Fibroblast of villous mesenchyme (primary cell): ENCODE data around the gene DDX47. TPM values are rescaled to one million over a fixed set of nuclear protein-coding genes. Genes with fewer than 3 reads are reported as not detected.

ENCODE experiments used
- DNase-seq: peaks from one replicate; pipeline ENCODE4 v3.0.0-alpha.2; 2010; ENCODE audit warnings: low read depth
- H3K4me3 ChIP-seq: 2 replicates; pipeline ENCODE4 v1.5.1; 2011; ENCODE audit warnings: low read depth, mild to moderate bottlenecking, low read length
- total RNA-seq: library from RNA; depleted of rRNA; stranded (reverse); fragments of >200 nt; gene quantifications from 2 replicates; pipeline ENCODE4 v1.2.3, GENCODE V29; 2012
- TF ChIP-seq, protein P1 (sequence below): IDR thresholded peaks from 2 replicates; pipeline ENCODE4 v1.5.1; 2012; ENCODE audit warnings: low read depth, mild to moderate bottlenecking, low read length; ENCODE audit not compliant: insufficient read depth

Gene DDX47
- total RNA-seq, 1 donor = 118 TPM

DNA sequence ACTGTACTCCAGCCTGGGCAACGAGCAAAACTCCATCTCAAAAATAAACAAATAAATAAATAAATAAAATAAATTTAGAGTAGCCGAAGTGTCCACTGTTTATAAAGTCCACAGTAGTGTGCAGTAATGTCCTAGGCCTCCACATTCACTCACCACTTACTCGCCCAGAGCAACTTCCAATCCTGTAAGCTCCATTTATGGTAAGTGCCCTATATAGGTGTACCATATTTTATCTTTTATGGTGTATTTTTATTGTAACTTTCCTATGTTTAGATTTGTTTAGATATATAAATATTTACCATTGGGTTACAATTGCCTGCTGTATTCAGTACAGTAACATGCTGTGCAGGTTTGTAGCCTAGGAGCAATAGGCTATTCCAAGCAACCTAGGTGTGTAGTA lies 40.3 kb downstream of the DDX47 start:
- no peak for DNase-seq
- TF ChIP-seq, protein P1, sequence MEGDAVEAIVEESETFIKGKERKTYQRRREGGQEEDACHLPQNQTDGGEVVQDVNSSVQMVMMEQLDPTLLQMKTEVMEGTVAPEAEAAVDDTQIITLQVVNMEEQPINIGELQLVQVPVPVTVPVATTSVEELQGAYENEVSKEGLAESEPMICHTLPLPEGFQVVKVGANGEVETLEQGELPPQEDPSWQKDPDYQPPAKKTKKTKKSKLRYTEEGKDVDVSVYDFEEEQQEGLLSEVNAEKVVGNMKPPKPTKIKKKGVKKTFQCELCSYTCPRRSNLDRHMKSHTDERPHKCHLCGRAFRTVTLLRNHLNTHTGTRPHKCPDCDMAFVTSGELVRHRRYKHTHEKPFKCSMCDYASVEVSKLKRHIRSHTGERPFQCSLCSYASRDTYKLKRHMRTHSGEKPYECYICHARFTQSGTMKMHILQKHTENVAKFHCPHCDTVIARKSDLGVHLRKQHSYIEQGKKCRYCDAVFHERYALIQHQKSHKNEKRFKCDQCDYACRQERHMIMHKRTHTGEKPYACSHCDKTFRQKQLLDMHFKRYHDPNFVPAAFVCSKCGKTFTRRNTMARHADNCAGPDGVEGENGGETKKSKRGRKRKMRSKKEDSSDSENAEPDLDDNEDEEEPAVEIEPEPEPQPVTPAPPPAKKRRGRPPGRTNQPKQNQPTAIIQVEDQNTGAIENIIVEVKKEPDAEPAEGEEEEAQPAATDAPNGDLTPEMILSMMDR = no peak

DNA sequence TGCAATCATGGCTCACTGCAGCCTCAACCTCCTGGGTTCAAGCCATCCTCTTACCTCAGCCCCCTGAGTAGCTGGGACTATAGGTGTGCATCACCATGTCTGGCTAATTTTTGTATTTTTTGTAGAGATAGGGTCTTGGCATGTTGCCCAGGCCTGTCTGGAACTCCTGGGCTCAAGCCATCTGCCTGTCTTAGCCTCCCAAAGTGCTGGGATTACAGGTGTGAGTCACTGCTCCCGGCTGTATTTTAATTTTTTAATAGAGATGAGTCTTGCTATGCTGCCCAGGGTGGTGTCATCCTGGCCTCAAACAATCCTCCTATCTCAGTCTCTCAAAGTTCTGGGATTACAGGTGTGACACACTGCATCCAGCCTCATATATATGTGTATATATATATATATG lies 46.5 kb downstream of the DDX47 start:
- TF ChIP-seq, protein P1 = no peak
- DNase-seq = no peak
- no peak overlapping the region for H3K4me3 ChIP-seq

More for the DNA sequence above, 40.3 kb downstream of the DDX47 start:
- H3K4me3 ChIP-seq = no peak overlapping the region

DNA sequence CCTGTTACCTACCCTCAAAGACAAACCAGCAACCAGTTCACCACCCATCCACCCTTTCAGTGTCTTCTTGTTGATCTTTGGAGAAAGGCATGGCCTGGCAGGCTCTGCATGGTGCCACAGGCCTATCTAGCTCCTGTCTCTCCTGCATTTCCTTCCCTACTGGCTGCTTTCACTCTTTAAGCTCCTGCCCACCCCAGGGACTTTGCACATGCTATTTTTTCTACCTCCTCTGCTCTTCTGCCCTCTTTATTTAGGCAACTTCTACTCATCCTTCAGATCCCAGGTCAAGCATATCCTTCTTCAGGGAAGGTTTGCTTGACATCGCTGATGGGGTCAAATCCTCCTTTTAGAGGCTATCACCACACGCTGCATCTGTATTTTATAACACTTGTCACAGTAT lies 51.1 kb downstream of the DDX47 start:
- no peak overlapping the region for H3K4me3 ChIP-seq
- TF ChIP-seq, protein P1 = no peak
- no peak for DNase-seq

DNA sequence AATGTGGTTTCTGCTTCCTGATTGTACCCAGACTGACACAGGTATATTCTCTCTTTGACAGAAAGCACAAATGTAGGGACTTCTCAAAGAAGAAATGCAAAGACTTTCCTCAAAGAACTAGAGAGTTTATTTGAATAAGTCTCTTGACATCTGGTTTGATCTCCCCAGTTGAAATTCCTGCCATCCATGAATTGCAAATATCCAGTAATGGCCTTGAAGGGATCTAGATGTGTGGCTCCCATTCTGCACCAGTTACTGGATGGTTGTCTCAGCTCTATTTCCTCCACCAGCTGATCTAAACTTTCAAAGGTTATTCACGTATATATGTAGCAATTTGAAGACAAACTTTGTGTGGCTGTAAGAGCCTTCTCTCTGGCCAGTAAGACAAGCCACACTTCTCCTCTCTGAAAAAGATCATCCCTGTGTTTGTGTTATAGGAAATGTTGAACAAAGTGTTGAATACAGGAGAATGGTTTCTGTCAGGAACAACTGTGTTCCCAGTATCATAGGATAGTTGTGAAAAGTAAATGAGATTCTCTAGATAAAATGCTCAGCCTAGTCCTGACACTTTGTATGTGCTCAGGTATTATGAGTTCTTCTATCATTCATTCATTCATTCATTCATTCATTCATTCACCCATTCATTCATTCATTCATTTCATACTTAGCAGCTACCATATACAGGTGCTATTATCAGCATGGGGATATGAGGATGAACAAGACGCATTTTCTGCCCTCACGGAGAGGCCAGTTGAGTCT lies 55.5 kb downstream of the DDX47 start:
- no peak overlapping the region for H3K4me3 ChIP-seq
- no peak for DNase-seq
- TF ChIP-seq, protein P1 = no peak

DNA sequence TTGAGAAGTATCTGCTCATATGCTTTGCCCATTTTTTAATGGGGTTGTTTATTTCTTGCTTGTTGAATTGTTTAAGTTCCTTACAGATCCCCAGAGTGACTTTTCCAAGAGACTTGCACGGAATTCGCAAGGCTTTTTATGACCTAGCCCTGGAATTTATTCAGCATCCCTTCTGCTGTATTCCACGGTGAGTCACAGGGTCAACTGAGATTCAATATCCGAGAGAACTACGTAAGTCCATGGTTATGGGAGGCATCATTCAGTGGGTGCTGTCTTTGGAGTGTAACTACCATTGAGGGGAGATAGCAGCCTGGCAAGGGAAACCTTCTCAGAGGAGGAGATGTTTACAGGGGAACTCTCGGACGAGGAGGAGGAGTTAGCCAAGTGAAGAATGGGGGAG lies 57.3 kb downstream of the DDX47 start:
- DNase-seq = peak; percentile 99
- no peak overlapping the region for H3K4me3 ChIP-seq
- TF ChIP-seq, protein P1 = no peak

DNA sequence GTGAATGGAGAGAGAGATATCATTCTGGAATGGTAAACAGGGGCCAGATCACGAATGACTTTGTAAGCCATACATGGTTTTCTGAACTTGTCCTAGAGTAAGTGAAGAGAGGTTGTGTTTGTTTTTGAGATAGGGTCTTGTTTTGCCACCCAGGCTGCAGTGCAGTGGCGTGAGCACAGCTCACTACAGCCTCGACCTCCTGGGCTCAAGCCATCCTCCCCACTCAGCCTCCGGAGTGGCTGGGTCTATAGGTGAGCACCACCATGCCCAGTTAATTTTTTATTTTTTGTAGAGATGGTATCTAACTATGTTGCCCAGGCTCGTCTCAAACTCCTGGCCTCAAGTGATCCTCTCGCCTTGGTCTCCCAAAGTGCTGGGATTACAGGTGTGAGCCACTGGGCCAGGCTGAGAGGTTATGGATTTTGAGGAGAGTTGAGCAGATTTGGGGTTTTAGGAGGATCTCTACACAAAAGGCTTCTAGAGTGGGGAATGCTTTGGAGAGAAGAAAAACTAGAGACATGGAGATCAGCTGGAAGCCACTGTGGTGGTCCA lies 58.5 kb downstream of the DDX47 start:
- no peak for DNase-seq
- TF ChIP-seq, protein P1 = no peak
- no peak overlapping the region for H3K4me3 ChIP-seq
